ENCODE measurements around the gene TGOLN2. TPM values are rescaled to one million over a fixed set of nuclear protein-coding genes. Genes with fewer than 3 reads are reported as not detected.
"Not testable (repeated sequence)": the region's sequence is repeated elsewhere in the genome, so short reads cannot be mapped to it uniquely, and the experiment has no call there.

TGOLN2 gene
- total RNA-seq, 1 experiment from 2014 or later: 178 TPM

DNA sequence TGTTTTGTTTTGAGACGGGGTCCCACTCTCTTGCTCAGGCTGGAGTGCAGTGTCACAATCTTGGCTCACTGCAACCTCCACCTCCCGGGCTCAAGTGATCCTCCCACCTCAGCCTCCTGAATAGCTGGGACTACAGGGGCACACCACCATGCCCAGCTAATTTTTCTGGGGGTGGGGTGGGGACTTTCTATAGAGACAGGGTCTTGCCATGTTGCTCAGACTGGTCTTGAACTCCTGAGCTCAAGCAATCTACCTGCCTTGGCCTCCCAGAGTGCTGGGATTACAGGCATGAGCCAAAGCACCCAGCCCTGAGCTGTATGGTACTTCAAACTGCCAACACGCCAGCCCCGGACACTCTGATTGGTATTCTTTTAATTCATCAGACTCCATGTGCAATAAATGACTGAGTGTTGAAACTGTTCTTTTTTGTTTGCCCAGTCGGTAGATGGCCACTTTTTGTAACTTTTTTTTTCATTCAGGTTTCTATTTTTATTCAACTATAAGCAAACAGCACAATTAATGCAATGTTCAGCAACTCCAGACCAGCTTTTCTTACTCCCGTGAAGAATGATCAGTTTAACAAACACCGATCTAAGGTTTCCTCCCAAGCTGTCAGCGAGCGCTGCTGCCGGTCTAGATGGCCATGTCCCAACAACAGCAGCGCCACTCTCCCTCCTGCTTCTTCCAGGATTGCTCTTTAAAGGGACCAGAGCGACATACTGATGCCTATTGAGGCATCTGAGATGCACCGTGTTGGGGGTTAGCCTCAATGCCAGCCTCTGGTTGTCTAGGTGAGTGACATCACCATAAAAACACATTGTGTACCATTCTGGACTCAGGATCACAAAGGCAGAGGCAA is 12.5 kb upstream of the TGOLN2 start:
- in situ Hi-C loops (cut with HindIII; ENCODE audit: low pct_unique_long_range_greater_than_20kb, low sequenced_read_pairs) (no loop called here), intact Hi-C loops (cut with micrococcal nuclease; ENCODE audit: unreplicated experiment) (no loop called here)
- H3K27me3 ChIP-seq (ENCODE audit: control insufficient read depth, insufficient read depth, low read length): no peaks in the 10 kb centered on the region
- TF ChIP-seq, protein P1, sequence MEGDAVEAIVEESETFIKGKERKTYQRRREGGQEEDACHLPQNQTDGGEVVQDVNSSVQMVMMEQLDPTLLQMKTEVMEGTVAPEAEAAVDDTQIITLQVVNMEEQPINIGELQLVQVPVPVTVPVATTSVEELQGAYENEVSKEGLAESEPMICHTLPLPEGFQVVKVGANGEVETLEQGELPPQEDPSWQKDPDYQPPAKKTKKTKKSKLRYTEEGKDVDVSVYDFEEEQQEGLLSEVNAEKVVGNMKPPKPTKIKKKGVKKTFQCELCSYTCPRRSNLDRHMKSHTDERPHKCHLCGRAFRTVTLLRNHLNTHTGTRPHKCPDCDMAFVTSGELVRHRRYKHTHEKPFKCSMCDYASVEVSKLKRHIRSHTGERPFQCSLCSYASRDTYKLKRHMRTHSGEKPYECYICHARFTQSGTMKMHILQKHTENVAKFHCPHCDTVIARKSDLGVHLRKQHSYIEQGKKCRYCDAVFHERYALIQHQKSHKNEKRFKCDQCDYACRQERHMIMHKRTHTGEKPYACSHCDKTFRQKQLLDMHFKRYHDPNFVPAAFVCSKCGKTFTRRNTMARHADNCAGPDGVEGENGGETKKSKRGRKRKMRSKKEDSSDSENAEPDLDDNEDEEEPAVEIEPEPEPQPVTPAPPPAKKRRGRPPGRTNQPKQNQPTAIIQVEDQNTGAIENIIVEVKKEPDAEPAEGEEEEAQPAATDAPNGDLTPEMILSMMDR (IDR thresholded peaks at IDR 0.05): no peak
- TF ChIP-seq SIN3A (IDR thresholded peaks at IDR 0.05; ENCODE audit: borderline replicate concordance, insufficient read depth, low read depth, low read length): no peak
- no peak for TF ChIP-seq POLR2AphosphoS5 (IDR thresholded peaks at IDR 0.05; ENCODE audit: low read depth, low read length)
- TF ChIP-seq, protein P2, sequence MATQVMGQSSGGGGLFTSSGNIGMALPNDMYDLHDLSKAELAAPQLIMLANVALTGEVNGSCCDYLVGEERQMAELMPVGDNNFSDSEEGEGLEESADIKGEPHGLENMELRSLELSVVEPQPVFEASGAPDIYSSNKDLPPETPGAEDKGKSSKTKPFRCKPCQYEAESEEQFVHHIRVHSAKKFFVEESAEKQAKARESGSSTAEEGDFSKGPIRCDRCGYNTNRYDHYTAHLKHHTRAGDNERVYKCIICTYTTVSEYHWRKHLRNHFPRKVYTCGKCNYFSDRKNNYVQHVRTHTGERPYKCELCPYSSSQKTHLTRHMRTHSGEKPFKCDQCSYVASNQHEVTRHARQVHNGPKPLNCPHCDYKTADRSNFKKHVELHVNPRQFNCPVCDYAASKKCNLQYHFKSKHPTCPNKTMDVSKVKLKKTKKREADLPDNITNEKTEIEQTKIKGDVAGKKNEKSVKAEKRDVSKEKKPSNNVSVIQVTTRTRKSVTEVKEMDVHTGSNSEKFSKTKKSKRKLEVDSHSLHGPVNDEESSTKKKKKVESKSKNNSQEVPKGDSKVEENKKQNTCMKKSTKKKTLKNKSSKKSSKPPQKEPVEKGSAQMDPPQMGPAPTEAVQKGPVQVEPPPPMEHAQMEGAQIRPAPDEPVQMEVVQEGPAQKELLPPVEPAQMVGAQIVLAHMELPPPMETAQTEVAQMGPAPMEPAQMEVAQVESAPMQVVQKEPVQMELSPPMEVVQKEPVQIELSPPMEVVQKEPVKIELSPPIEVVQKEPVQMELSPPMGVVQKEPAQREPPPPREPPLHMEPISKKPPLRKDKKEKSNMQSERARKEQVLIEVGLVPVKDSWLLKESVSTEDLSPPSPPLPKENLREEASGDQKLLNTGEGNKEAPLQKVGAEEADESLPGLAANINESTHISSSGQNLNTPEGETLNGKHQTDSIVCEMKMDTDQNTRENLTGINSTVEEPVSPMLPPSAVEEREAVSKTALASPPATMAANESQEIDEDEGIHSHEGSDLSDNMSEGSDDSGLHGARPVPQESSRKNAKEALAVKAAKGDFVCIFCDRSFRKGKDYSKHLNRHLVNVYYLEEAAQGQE (IDR thresholded peaks at IDR 0.05; ENCODE audit: insufficient read depth in 1 of 2, low read depth in 2 of 2, low read length in 1 of 2): no peak
- no peak for TF ChIP-seq TCF7L2 (IDR thresholded peaks at IDR 0.05; ENCODE audit: low read depth, low read length)
- no peaks in the 10 kb centered on the region for H3K4me1 ChIP-seq (ENCODE audit: control insufficient read depth, insufficient read depth, low read length)
- ATAC-seq: peak; percentile 47; the same call in 1 of the 2 replicates
- no peaks in the 10 kb centered on the region for H3K36me3 ChIP-seq (ENCODE audit: control insufficient read depth, insufficient read depth, low read length)
- BruUV-seq (replicated peaks): no TSS peak
- CTCF ChIA-PET: no interaction called here
- POLR2A ChIA-PET: interaction anchor here (0.6 kb wide), 1 partner anchor 181 kb away, joined by 8 read pairs; no protein-coding TSS in a partner anchor
- no peak overlapping the region for H3K4me3 ChIP-seq (ENCODE audit: low read depth in 2 of 2, low read length in 2 of 2)
- H3K27ac ChIP-seq (ENCODE audit: low read length): no peak overlapping the region
- no peaks in the 10 kb centered on the region for H3K9me3 ChIP-seq (ENCODE audit: control insufficient read depth, insufficient read depth, low read depth, low read length)
- DNase-seq (ENCODE audit: low read depth, low spot score): no peak

DNA sequence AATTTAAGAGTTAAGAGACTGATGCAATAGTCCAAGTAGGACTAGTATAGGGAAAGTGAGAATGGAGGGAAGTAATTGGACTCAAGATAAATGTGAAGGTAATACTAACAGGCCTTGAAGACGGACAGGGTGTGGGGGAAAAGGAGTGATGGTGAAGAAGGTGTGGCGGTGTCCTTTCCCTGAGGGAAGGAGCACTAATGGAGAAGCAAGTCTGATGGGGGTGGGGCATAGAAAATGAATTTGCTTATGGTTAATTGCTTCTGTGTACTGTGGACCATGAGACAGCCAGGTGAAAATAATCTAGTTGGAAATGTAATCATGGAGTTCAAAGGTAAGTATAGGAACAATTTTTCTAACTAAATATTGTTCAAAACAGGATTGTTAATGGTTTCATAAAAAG is 7.1 kb upstream of the TGOLN2 start:
- POLR2A ChIA-PET: no interaction called here
- in situ Hi-C loops (cut with HindIII; ENCODE audit: low pct_unique_long_range_greater_than_20kb, low sequenced_read_pairs): no loop called here
- Histone ChIP-seq H3K4me1 (ENCODE audit: control insufficient read depth, insufficient read depth, low read length) (no peaks in the 10 kb centered on the region), H3K4me3 (ENCODE audit: low read depth in 2 of 2, low read length in 2 of 2) (no peak overlapping the region), H3K9me3 (ENCODE audit: control insufficient read depth, insufficient read depth, low read depth, low read length) (no peaks in the 10 kb centered on the region), H3K27ac (ENCODE audit: low read length) (no peak overlapping the region), H3K36me3 (ENCODE audit: control insufficient read depth, insufficient read depth, low read length) (no peaks in the 10 kb centered on the region), H3K27me3 (ENCODE audit: control insufficient read depth, insufficient read depth, low read length) (no peaks in the 10 kb centered on the region)
- CTCF ChIA-PET: no interaction called here
- DNase-seq (ENCODE audit: low read depth, low spot score) (no peak), ATAC-seq (no peak)
- BruUV-seq (replicated peaks): no TSS peak
- intact Hi-C loops (cut with micrococcal nuclease; ENCODE audit: unreplicated experiment): no loop called here
- no peak for TF ChIP-seq POLR2AphosphoS5 (IDR thresholded peaks at IDR 0.05; ENCODE audit: low read depth, low read length)
- no peak for TF ChIP-seq TCF7L2 (IDR thresholded peaks at IDR 0.05; ENCODE audit: low read depth, low read length)

DNA sequence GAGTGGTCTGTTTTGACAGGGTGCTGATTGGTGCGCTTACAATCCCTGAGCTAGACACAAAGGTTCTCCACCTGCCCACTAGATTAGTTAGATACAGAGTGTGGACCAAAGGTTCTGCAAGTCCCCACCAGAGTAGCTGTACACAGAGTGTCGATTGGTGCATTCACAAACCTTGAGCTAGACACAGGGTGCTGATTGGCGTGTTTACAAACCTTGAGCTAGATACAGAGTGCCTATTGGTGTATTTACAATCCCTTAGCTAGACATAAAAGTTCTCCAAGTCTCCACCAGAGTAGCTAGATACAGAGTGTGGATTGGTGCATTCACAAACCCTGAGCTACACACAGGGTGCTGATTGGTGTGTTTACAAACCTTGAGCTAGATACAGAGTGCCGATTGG is 6.1 kb upstream of the TGOLN2 start:
- H3K27me3 ChIP-seq (ENCODE audit: control insufficient read depth, insufficient read depth, low read length); H3K4me1 ChIP-seq (ENCODE audit: control insufficient read depth, insufficient read depth, low read length); CTCF ChIA-PET; H3K36me3 ChIP-seq (ENCODE audit: control insufficient read depth, insufficient read depth, low read length); ATAC-seq; intact Hi-C loops (cut with micrococcal nuclease; ENCODE audit: unreplicated experiment); DNase-seq (ENCODE audit: low read depth, low spot score); in situ Hi-C loops (cut with HindIII; ENCODE audit: low pct_unique_long_range_greater_than_20kb, low sequenced_read_pairs); H3K4me3 ChIP-seq (ENCODE audit: low read depth in 2 of 2, low read length in 2 of 2); H3K9me3 ChIP-seq (ENCODE audit: control insufficient read depth, insufficient read depth, low read depth, low read length); BruUV-seq (replicated peaks); H3K27ac ChIP-seq (ENCODE audit: low read length): not testable (repeated sequence)
- POLR2A ChIA-PET: interaction anchor here (0.6 kb wide), 1 partner anchor 41 kb away, joined by 3 read pairs; no protein-coding TSS in a partner anchor
